Ovary (tissue), 9 donors: ENCODE measurements around the gene C2orf92. TPM values are rescaled to one million over a fixed set of nuclear protein-coding genes. Genes with fewer than 3 reads are reported as not detected.
"Not testable (repeated sequence)": the region's sequence is repeated elsewhere in the genome, so short reads cannot be mapped to it uniquely, and the experiment has no call there.

Source experiments
- DNase-seq, 5 donors: peaks; one replicate each; pipeline ENCODE4 v3.0.0-alpha.2; 2019 to 2020
- H3K27ac ChIP-seq, 2 donors: fragments of 200-600 bp; one replicate each; pipeline versions ENCODE4 v1.5.1 to v1.8.0; 2019 to 2022
- H3K27me3 ChIP-seq: fragments of 200-600 bp; one replicate; pipeline ENCODE4 v1.8.0; 2022
- H3K36me3 ChIP-seq: fragments of 200-600 bp; sonication (generic); one replicate; pipeline ENCODE4 v1.5.1; 2019
- H3K4me1 ChIP-seq: one replicate; pipeline ENCODE4 v1.8.1; 2013; ENCODE audit warnings: mild to moderate bottlenecking, moderate library complexity; ENCODE audit not compliant: insufficient read depth
- H3K4me3 ChIP-seq: fragments of 200-600 bp; sonication (generic); one replicate; pipeline ENCODE4 v1.5.1; 2017
- H3K9me3 ChIP-seq, 2 donors: fragments of 200-600 bp in 1 of 2; sonication (generic) in 1 of 2; one replicate each; pipeline versions ENCODE4 v1.5.1 to v1.8.1; 2013 to 2019; ENCODE audit warnings: mild to moderate bottlenecking in 1 of 2, moderate library complexity in 1 of 2
- EP300 ChIP-seq: sonication (generic); formaldehyde crosslinking; IDR thresholded peaks from one replicate; pipeline ENCODE4 v1.6.1; 2017; ENCODE audit warnings: antibody characterized with exemption
- POLR2A ChIP-seq: fragments of 450-650 bp; IDR thresholded peaks from one replicate; pipeline ENCODE4 v1.6.1; 2017; ENCODE audit warnings: antibody characterized with exemption, mild to moderate bottlenecking, moderate library complexity
- WGBS, 3 donors: extraction: QIAGEN DNeasy Blood & Tissue Kit in 1 of 3; methylation state at CpG; one replicate each; pipeline versions ENCODE4 v1.1.5 to v1.1.7; 2013 to 2017; 5-methylcytosine and 5-hydroxymethylcytosine counted together
- intact Hi-C, 4 donors: fragments of 100-400 bp; cut with DNase I; formaldehyde crosslinking; loops; one replicate each; pipeline versions ENCODE4 v1.11.0 to v1.15.1; 2022 to 2023
- polyA plus RNA-seq, 2 donors: library from polyadenylated mRNA; stranded (reverse); fragments of 200-250 nt in 1 of 2; fragments of 350-450 nt in 1 of 2; fragmentation: Illumina TruSeq in 1 of 2; extraction: RNeasy Lipid Tissue Mini Kit (QIAGEN cat#74804) in 1 of 2; gene quantifications; one replicate each; pipeline ENCODE4 v1.2.3, GENCODE V29; 2013 to 2014
- total RNA-seq, 7 donors: library from RNA; depleted of rRNA in 2 of 7; stranded (reverse); fragments of >200 nt in 2 of 7; fragmentation: NEBNext Ultra II Directional in 3 of 7; extraction: Animal tissue kit (Norgen Biotek cat#: 25700) in 3 of 7; gene quantifications; one replicate each; pipeline versions ENCODE4 v1.1.0 to v1.2.4, GENCODE V29; 2016 to 2023
- TF ChIP-seq, protein P1 (sequence below), 3 donors: fragments of 450-650 bp in 2 of 3; fragments of 200-600 bp in 1 of 3; IDR thresholded peaks; one replicate each; pipeline versions ENCODE4 v1.5.1 to v1.8.0; 2016 to 2022; ENCODE audit warnings: antibody characterized with exemption in 3 of 3, mild to moderate bottlenecking in 1 of 3
- donor health status: DM: no; HTN: no; CAD: no; lungs with moderate emphysema.
- donor health status: DM: no; HTN: no; CAD: no.
- donor health status: Bipolar disorder and iron deficiency.
- donor health status: DM: yes; HTN: yes; CAD: no.
- donor health status: DM: no; HTN: no; CAD: no.
- donor health status: DM: yes; HTN: yes; CAD: no.

C2orf92 gene
- total and polyA plus RNA-seq, 9 donors: 2.3 to 17.5 (median 4.0) TPM

DNA sequence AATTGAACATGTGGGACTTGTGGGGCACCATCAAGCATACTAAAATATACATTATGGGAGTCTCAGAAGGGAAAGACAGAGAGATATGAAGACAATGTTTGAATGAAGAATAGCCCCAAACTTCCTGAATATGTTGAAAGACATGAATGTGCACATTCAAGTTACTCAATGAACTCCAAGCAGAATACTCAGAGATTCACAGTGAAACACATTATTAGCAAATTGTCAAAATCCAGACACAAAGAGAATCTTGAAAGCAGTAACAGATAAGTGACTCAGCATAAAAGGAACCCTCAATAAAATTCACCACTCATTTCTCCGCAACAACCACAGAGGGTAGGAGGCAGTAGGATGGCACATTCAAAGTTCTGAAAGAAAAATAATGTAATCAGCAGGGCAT is 8.8 kb downstream of the C2orf92 start:
- intact Hi-C loops: no loop called here
- H3K27me3 ChIP-seq: no peaks in the 10 kb centered on the region
- WGBS, 3 donors: 88 to 100% (median 100%) methylated on average over 1 of the region's 1 CpG
- H3K4me3 ChIP-seq: no peak overlapping the region
- TF ChIP-seq, protein P1, sequence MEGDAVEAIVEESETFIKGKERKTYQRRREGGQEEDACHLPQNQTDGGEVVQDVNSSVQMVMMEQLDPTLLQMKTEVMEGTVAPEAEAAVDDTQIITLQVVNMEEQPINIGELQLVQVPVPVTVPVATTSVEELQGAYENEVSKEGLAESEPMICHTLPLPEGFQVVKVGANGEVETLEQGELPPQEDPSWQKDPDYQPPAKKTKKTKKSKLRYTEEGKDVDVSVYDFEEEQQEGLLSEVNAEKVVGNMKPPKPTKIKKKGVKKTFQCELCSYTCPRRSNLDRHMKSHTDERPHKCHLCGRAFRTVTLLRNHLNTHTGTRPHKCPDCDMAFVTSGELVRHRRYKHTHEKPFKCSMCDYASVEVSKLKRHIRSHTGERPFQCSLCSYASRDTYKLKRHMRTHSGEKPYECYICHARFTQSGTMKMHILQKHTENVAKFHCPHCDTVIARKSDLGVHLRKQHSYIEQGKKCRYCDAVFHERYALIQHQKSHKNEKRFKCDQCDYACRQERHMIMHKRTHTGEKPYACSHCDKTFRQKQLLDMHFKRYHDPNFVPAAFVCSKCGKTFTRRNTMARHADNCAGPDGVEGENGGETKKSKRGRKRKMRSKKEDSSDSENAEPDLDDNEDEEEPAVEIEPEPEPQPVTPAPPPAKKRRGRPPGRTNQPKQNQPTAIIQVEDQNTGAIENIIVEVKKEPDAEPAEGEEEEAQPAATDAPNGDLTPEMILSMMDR (IDR thresholded peaks at IDR 0.05): no peak
- no peak for TF ChIP-seq EP300
- TF ChIP-seq POLR2A: no peak
- H3K4me1 ChIP-seq: no peaks in the 10 kb centered on the region
- H3K27ac ChIP-seq: no peak overlapping the region
- DNase-seq: no peak
- H3K9me3 ChIP-seq: no peaks in the 10 kb centered on the region
- H3K36me3 ChIP-seq: no peaks in the 10 kb centered on the region

DNA sequence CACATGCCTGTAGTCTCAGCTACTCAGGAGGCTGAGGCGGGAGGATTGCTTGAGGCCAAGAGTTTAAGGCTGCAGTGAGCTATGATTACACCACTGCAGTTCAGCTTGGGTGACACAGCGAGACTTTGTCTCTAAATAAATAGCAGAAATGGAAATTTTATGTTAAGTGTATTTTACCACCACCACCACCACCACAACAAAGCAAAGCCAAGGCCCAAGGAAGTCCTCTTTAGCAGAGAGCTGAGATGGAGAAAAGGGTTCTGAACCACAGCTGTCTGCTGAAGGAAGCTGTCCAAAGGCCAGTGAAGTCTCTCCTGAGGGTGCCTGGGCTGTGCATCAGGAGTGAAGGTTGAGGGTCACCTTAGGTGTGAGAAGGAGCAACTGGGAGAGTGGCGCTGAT is 17.7 kb downstream of the C2orf92 start:
- H3K36me3 ChIP-seq, intact Hi-C loops, DNase-seq, H3K27ac ChIP-seq, H3K4me3 ChIP-seq, H3K4me1 ChIP-seq, H3K9me3 ChIP-seq, H3K27me3 ChIP-seq: not testable (repeated sequence)
- 91 to 99% (median 94%) methylated on average over 2 to 3 of the region's 3 CpGs for WGBS, 3 donors

DNA sequence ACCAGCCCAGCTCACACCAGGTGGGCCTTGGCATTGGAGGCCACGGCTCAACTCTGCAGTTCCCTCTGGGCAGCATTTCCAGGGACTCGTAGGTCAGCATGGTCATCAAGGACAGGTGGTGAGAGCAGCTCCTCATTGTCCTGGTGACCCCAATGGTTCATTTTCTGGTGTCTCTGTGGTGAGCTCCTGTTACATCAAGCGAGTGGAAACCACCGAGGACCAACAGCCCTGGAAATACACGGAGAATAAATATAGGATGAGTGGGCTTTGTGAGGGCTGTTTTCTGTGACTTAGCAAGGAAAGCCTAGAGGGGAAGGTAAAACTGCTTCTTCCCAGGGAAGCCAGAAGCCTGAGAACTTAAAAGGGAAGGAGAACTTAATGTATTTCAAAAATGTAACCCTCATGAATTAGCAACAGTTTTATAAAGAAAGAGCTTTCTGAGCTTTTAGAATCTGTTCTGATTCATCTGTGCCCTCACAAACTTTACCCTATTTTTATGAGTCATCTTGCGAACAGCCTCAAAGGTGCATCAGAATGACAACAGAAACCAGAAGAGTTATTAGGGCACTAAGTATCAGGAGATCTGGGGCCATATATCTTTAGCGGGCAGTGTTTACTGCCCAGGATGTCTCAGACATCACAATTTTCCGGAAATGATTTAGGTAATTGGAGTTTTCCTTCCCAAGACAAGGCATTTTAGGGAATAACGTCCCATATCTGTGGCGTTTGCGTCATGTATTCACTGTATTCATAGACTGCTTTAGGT is 18.7 kb downstream of the C2orf92 start:
- 80 to 86% (median 84%) methylated on average over 11 of the region's 11 CpGs for WGBS, 3 donors
- DNase-seq: no peak
- no peaks in the 10 kb centered on the region for H3K27me3 ChIP-seq
- no peak for TF ChIP-seq POLR2A
- TF ChIP-seq EP300: no peak
- TF ChIP-seq, protein P1 (IDR thresholded peaks at IDR 0.05): no peak
- no peak overlapping the region for H3K27ac ChIP-seq
- H3K36me3 ChIP-seq: no peaks in the 10 kb centered on the region
- intact Hi-C loops: no loop called here
- H3K4me1 ChIP-seq: no peaks in the 10 kb centered on the region
- no peaks in the 10 kb centered on the region for H3K9me3 ChIP-seq
- H3K4me3 ChIP-seq: no peak overlapping the region

DNA sequence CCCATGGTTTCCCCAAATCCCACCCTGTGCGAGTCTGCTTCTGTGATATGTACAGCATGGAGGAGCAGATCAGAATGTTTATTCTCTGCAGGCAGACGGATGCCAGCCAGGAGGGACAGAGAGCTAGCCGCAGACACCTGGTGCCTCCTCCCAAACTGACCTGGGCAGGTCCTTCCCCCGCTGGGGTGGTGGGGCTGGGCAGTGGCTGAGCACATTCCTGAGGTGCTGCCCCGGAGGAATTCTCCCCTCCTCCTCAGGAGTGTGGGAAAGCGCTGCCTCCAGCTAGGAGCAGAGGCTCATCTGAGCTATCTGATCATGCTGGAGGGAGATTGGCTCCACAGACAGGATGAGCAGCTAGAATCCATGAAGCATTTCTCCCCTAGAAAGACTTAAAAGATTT is 21.7 kb downstream of the C2orf92 start:
- no peak for DNase-seq
- H3K4me1 ChIP-seq: no peaks in the 10 kb centered on the region
- no peaks in the 10 kb centered on the region for H3K9me3 ChIP-seq
- no peaks in the 10 kb centered on the region for H3K36me3 ChIP-seq
- H3K27me3 ChIP-seq: no peaks in the 10 kb centered on the region
- no peak overlapping the region for H3K27ac ChIP-seq
- 43 to 47% (median 46%) methylated on average over 6 of the region's 6 CpGs for WGBS, 3 donors
- intact Hi-C loops: loop anchor here in 1 of 4 donors (10.0 kb wide), 1 partner anchor 96 kb away; no protein-coding TSS in a partner anchor
- no peak overlapping the region for H3K4me3 ChIP-seq
- TF ChIP-seq EP300 (no peak), POLR2A (no peak)
- TF ChIP-seq, protein P1 (IDR thresholded peaks at IDR 0.05): no peak

DNA sequence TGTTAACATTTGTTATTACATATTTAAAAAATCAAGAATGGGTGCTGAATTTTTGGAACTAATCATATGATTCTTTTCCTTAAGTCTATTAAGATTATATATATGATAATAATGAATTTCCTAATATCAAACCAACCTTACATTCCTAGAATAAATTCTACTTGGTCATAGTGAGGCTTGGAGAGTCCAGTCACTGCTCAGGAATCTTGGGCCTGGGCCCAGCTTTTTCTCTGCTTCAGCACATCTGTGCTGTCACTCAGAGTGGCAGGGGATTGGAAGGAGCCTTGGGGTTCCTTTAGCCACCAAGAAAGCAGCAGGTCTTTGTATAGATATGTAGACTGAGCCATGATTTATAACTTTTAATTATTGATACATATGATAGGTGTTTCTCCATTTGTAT is 24.0 kb downstream of the C2orf92 start:
- H3K27ac ChIP-seq: no peak overlapping the region
- no peaks in the 10 kb centered on the region for H3K36me3 ChIP-seq
- no peaks in the 10 kb centered on the region for H3K27me3 ChIP-seq
- intact Hi-C loops: loop anchor here in 1 of 4 donors (10.0 kb wide), 1 partner anchor 99 kb away; no protein-coding TSS in a partner anchor
- no peak overlapping the region for H3K4me3 ChIP-seq
- H3K9me3 ChIP-seq: no peaks in the 10 kb centered on the region
- no peak for TF ChIP-seq EP300
- no peak for TF ChIP-seq POLR2A
- TF ChIP-seq, protein P1 (IDR thresholded peaks at IDR 0.05): no peak
- H3K4me1 ChIP-seq: no peaks in the 10 kb centered on the region
- DNase-seq: no peak
